Memory B cell (primary cell): ENCODE data around the gene FBXO31.

Experiments
- ATAC-seq: fragments of 150-1000 bp; cut with Tn5 transposase; 2 replicates; pipeline ENCODE4 v1.10.0; 2021; ENCODE audit warnings: low read depth, mild to moderate bottlenecking, moderate library complexity
- DNase-seq, 2 donors: peaks; one replicate each; pipeline ENCODE4 v3.0.0; 2022; ENCODE audit warnings: low spot score in 2 of 2
- H3K27ac Mint-ChIP-seq: one replicate; pipeline ENCODE4 v1.8.0; 2022; ENCODE audit warnings: mild to moderate bottlenecking, moderate library complexity, mixed read lengths
- H3K27me3 Mint-ChIP-seq: one replicate; pipeline ENCODE4 v1.8.0; 2022; ENCODE audit warnings: mixed read lengths
- H3K36me3 Mint-ChIP-seq: one replicate; pipeline ENCODE4 v1.8.0; 2022; ENCODE audit warnings: mild to moderate bottlenecking, mixed read lengths
- H3K4me1 Mint-ChIP-seq: one replicate; pipeline ENCODE4 v1.8.0; 2022; ENCODE audit warnings: mixed read lengths
- H3K4me3 Mint-ChIP-seq: one replicate; pipeline ENCODE4 v1.8.0; 2022; ENCODE audit warnings: mild to moderate bottlenecking, moderate library complexity, mixed read lengths
- H3K9me3 Mint-ChIP-seq: one replicate; pipeline ENCODE4 v1.8.0; 2022; ENCODE audit warnings: mixed read lengths

The FBXO31 gene

GRCh38 chr16:87383505-87384161 lies at the start of gene FBXO31:
Gene FBXO31, minus strand, starts transcription at chr16:87383776. Its CDS starts 32 bp downstream, at chr16:87383744.
- Mint-ChIP-seq H3K36me3 (peaks cover 3% of the 10 kb centered on the region), H3K4me3 (peak within 1 kb of the TSS; percentile 87), H3K9me3 (no peaks in the 10 kb centered on the region), H3K4me1 (peaks cover 47% of the 10 kb centered on the region), H3K27ac (peak within 1 kb of the TSS; percentile 100), H3K27me3 (no peaks in the 10 kb centered on the region)
- ATAC-seq (peak; percentile 62), DNase-seq (peak; percentile 95 to 99)

- DNase-seq (no peak), ATAC-seq (no peak)
- Mint-ChIP-seq H3K27ac (no peak overlapping the region), H3K4me3 (no peak overlapping the region), H3K36me3 (peaks cover 2% of the 10 kb centered on the region), H3K9me3 (no peaks in the 10 kb centered on the region), H3K4me1 (peaks cover 2% of the 10 kb centered on the region), H3K27me3 (peaks cover 9% of the 10 kb centered on the region)
Observed at GRCh38 chr16:87432330-87432915, 48.8 kb upstream of the FBXO31 start.

GRCh38 chr16:87431926-87432325 lies 48.4 kb upstream of the FBXO31 start:
- H3K27me3 Mint-ChIP-seq, result peaks cover 9% of the 10 kb centered on the region

GRCh38 chr16:87426423-87427215 lies 43.0 kb upstream of the FBXO31 start:
- H3K27ac Mint-ChIP-seq, result no peak overlapping the region
- peaks cover 9% of the 10 kb centered on the region for H3K36me3 Mint-ChIP-seq
- no peak for DNase-seq
- H3K9me3 Mint-ChIP-seq, result no peaks in the 10 kb centered on the region
- no peak overlapping the region for H3K4me3 Mint-ChIP-seq
- no peak for ATAC-seq
- H3K4me1 Mint-ChIP-seq, result no peaks in the 10 kb centered on the region
- H3K27me3 Mint-ChIP-seq, result peaks cover 2% of the 10 kb centered on the region

More at GRCh38 chr16:87431926-87432325, 48.4 kb upstream of the FBXO31 start:
- Mint-ChIP-seq H3K27ac (no peak overlapping the region), H3K9me3 (no peaks in the 10 kb centered on the region), H3K4me3 (no peak overlapping the region), H3K36me3 (peaks cover 2% of the 10 kb centered on the region), H3K4me1 (peaks cover 2% of the 10 kb centered on the region)
- no peak for ATAC-seq
- no peak for DNase-seq

GRCh38 chr16:87425941-87426340 lies 42.4 kb upstream of the FBXO31 start:
- ATAC-seq, result no peak
- Mint-ChIP-seq H3K36me3 (peaks cover 9% of the 10 kb centered on the region), H3K4me3 (no peak overlapping the region), H3K9me3 (no peaks in the 10 kb centered on the region), H3K4me1 (no peaks in the 10 kb centered on the region), H3K27ac (no peak overlapping the region), H3K27me3 (peaks cover 1% of the 10 kb centered on the region)
- DNase-seq, result no peak

GRCh38 chr16:87424266-87424665 lies 40.7 kb upstream of the FBXO31 start:
- no peak for ATAC-seq
- Mint-ChIP-seq H3K4me3 (no peak overlapping the region), H3K27me3 (no peaks in the 10 kb centered on the region), H3K4me1 (no peaks in the 10 kb centered on the region), H3K27ac (no peak overlapping the region), H3K36me3 (peaks cover 8% of the 10 kb centered on the region), H3K9me3 (no peaks in the 10 kb centered on the region)
- DNase-seq, result no peak

GRCh38 chr16:87423429-87423828 lies 39.9 kb upstream of the FBXO31 start:
- Mint-ChIP-seq H3K4me3 (no peak overlapping the region), H3K4me1 (no peaks in the 10 kb centered on the region), H3K36me3 (peaks cover 8% of the 10 kb centered on the region), H3K27me3 (no peaks in the 10 kb centered on the region), H3K9me3 (no peaks in the 10 kb centered on the region), H3K27ac (no peak overlapping the region)
- ATAC-seq (no peak), DNase-seq (no peak)

- DNase-seq, result no peak
- ATAC-seq, result no peak
- H3K27me3 Mint-ChIP-seq, result no peaks in the 10 kb centered on the region
- no peak overlapping the region for H3K4me3 Mint-ChIP-seq
- no peak overlapping the region for H3K27ac Mint-ChIP-seq
- H3K36me3 Mint-ChIP-seq, result peaks cover 8% of the 10 kb centered on the region
- no peaks in the 10 kb centered on the region for H3K9me3 Mint-ChIP-seq
- no peaks in the 10 kb centered on the region for H3K4me1 Mint-ChIP-seq
Observed at GRCh38 chr16:87422106-87422505, 38.5 kb upstream of the FBXO31 start.

- no peak for ATAC-seq
- H3K36me3 Mint-ChIP-seq, result peaks cover 8% of the 10 kb centered on the region
- no peaks in the 10 kb centered on the region for H3K27me3 Mint-ChIP-seq
- H3K27ac Mint-ChIP-seq, result no peak overlapping the region
- H3K4me3 Mint-ChIP-seq, result no peak overlapping the region
- no peak for DNase-seq
- no peaks in the 10 kb centered on the region for H3K9me3 Mint-ChIP-seq
- H3K4me1 Mint-ChIP-seq, result no peaks in the 10 kb centered on the region
Observed at GRCh38 chr16:87421003-87421912, 37.7 kb upstream of the FBXO31 start.

- H3K36me3 Mint-ChIP-seq, result peaks cover 8% of the 10 kb centered on the region
- ATAC-seq (no peak), DNase-seq (no peak)
- no peak overlapping the region for H3K4me3 Mint-ChIP-seq
- H3K27ac Mint-ChIP-seq, result no peak overlapping the region
- H3K4me1 Mint-ChIP-seq, result no peaks in the 10 kb centered on the region
- H3K9me3 Mint-ChIP-seq, result no peaks in the 10 kb centered on the region
- no peaks in the 10 kb centered on the region for H3K27me3 Mint-ChIP-seq
Observed at GRCh38 chr16:87420026-87421002, 36.7 kb upstream of the FBXO31 start.

- no peak for DNase-seq
- no peak for ATAC-seq
- H3K4me3 Mint-ChIP-seq, result no peak overlapping the region
- H3K9me3 Mint-ChIP-seq, result no peaks in the 10 kb centered on the region
- no peaks in the 10 kb centered on the region for H3K27me3 Mint-ChIP-seq
- H3K27ac Mint-ChIP-seq, result no peak overlapping the region
- H3K4me1 Mint-ChIP-seq, result no peaks in the 10 kb centered on the region
- H3K36me3 Mint-ChIP-seq, result peaks cover 10% of the 10 kb centered on the region
Observed at GRCh38 chr16:87418644-87419043, 35.1 kb upstream of the FBXO31 start.

- Mint-ChIP-seq H3K36me3 (peaks cover 10% of the 10 kb centered on the region), H3K4me1 (no peaks in the 10 kb centered on the region), H3K27ac (no peak overlapping the region), H3K27me3 (peaks cover 1% of the 10 kb centered on the region), H3K4me3 (no peak overlapping the region), H3K9me3 (no peaks in the 10 kb centered on the region)
- DNase-seq (no peak), ATAC-seq (no peak)
Observed at GRCh38 chr16:87418216-87418615, 34.6 kb upstream of the FBXO31 start.

- no peak for ATAC-seq
- Mint-ChIP-seq H3K36me3 (peaks cover 8% of the 10 kb centered on the region), H3K27me3 (peaks cover 1% of the 10 kb centered on the region), H3K4me1 (no peaks in the 10 kb centered on the region), H3K4me3 (no peak overlapping the region), H3K27ac (no peak overlapping the region), H3K9me3 (no peaks in the 10 kb centered on the region)
- DNase-seq, result no peak
Observed at GRCh38 chr16:87417528-87417910, 33.9 kb upstream of the FBXO31 start.
